ENCODE results near the gene GPRC5B.

DNA sequence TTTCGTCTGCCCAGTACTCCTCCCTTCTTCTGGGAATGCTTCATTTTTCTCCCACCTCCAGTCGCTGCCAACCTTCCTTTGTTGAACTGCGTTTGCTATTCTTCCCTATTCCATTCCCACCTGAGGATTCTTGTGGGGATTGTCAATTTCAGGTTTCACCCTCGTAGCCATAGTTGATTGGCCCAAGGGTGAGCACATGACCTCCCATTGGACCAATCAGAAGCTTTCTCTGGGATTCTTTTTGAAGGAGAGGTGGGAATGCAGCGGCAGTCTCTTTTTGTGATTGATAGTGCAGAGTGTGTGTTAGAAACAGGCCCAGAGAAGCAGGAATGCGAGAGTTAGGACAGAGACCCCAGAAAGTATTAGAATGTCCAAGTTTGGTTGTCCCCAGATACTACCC, 49.1 kb upstream of the GPRC5B start:
- TF ChIP-seq, protein P1, sequence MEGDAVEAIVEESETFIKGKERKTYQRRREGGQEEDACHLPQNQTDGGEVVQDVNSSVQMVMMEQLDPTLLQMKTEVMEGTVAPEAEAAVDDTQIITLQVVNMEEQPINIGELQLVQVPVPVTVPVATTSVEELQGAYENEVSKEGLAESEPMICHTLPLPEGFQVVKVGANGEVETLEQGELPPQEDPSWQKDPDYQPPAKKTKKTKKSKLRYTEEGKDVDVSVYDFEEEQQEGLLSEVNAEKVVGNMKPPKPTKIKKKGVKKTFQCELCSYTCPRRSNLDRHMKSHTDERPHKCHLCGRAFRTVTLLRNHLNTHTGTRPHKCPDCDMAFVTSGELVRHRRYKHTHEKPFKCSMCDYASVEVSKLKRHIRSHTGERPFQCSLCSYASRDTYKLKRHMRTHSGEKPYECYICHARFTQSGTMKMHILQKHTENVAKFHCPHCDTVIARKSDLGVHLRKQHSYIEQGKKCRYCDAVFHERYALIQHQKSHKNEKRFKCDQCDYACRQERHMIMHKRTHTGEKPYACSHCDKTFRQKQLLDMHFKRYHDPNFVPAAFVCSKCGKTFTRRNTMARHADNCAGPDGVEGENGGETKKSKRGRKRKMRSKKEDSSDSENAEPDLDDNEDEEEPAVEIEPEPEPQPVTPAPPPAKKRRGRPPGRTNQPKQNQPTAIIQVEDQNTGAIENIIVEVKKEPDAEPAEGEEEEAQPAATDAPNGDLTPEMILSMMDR (IDR thresholded peaks at IDR 0.05) = no peak
- no peak for TF ChIP-seq POLR2A (IDR thresholded peaks at IDR 0.05)

All from uterus (tissue), 2 donors.